Measurements from ENCODE around the gene LRRC1. TPM values are rescaled to one million over a fixed set of nuclear protein-coding genes. Genes with fewer than 3 reads are reported as not detected.
A peak's percentile ranks its signal among the peaks of the same experiment; 100 is the strongest.

The LRRC1 gene
- polyA plus RNA-seq, 1 donor (not counting 4 experiments of a cell fraction or from before 2014, with no cell fraction given), result 19.7 TPM

- H3K9me3 ChIP-seq (ENCODE audit: control insufficient read depth, low read depth, low read length), result no peaks in the 10 kb centered on the region
- FAIRE-seq, result peak; percentile 17
- H3K27me3 ChIP-seq (ENCODE audit: control insufficient read depth, extremely low read depth, insufficient read depth, low read length), result no peaks in the 10 kb centered on the region
- DNase-seq (ENCODE audit: low read depth, low spot score), result no peak
- no peak overlapping the region for H3K9ac ChIP-seq (ENCODE audit: control insufficient read depth, extremely low read depth, insufficient read depth, low read length)
- H3K27ac ChIP-seq (ENCODE audit: control insufficient read depth, insufficient read depth, low read length), result no peak overlapping the region
- H2AFZ ChIP-seq (ENCODE audit: control insufficient read depth, low read length), result no peak overlapping the region
- no peaks in the 10 kb centered on the region for H3K9me1 ChIP-seq (ENCODE audit: control insufficient read depth, extremely low read depth, insufficient read depth, low read length)
- H3K4me1 ChIP-seq (ENCODE audit: control insufficient read depth, extremely low read depth, insufficient read depth, low read length), result peaks cover 2% of the 10 kb centered on the region
- no peak overlapping the region for H3K4me3 ChIP-seq (ENCODE audit: control insufficient read depth in 2 of 3, extremely low read depth in 1 of 3, insufficient read depth in 2 of 3, low read depth in 1 of 3, low read length in 3 of 3)
- no peaks in the 10 kb centered on the region for H3K36me3 ChIP-seq (ENCODE audit: control insufficient read depth in 2 of 2, extremely low read depth in 1 of 2, insufficient read depth in 2 of 2, low read length in 2 of 2)
- dilution Hi-C loops (cut with MboI; ENCODE audit: extremely low pct_ligation_motif_present, low sequenced_read_pairs), result no loop called here
- TF ChIP-seq EZH2 (IDR thresholded peaks at IDR 0.05; ENCODE audit: low read length) (no peak), CTCF (optimal IDR thresholded peaks at IDR 0.05 in 1 of 3, IDR thresholded peaks at IDR 0.05 in 1 of 3, conservative IDR thresholded peaks at IDR 0.05 in 1 of 3; ENCODE audit: extremely low read depth in 1 of 3, insufficient read depth in 2 of 3, low read length in 3 of 3) (no peak)
- H3K79me2 ChIP-seq (ENCODE audit: control insufficient read depth, insufficient read depth, low read length), result no peaks in the 10 kb centered on the region
- H3K4me2 ChIP-seq (ENCODE audit: control insufficient read depth, extremely low read depth, insufficient read depth, low read depth, low read length), result no peak overlapping the region
- H4K20me1 ChIP-seq (ENCODE audit: control insufficient read depth, extremely low read depth, insufficient read depth, low read length), result no peaks in the 10 kb centered on the region
These were observed 144.0 kb downstream of the LRRC1 start for GRCh38 chr6:53938810-53939209.

GRCh38 chr6:53939830-53940229 is 145.0 kb downstream of the LRRC1 start:
- Histone ChIP-seq H3K27me3 (ENCODE audit: control insufficient read depth, extremely low read depth, insufficient read depth, low read length) (no peaks in the 10 kb centered on the region), H3K36me3 (ENCODE audit: control insufficient read depth in 2 of 2, extremely low read depth in 1 of 2, insufficient read depth in 2 of 2, low read length in 2 of 2) (no peaks in the 10 kb centered on the region), H3K79me2 (ENCODE audit: control insufficient read depth, insufficient read depth, low read length) (no peaks in the 10 kb centered on the region), H3K4me2 (ENCODE audit: control insufficient read depth, extremely low read depth, insufficient read depth, low read depth, low read length) (no peak overlapping the region), H3K4me1 (ENCODE audit: control insufficient read depth, extremely low read depth, insufficient read depth, low read length) (no peaks in the 10 kb centered on the region), H3K27ac (ENCODE audit: control insufficient read depth, insufficient read depth, low read length) (no peak overlapping the region), H2AFZ (ENCODE audit: control insufficient read depth, low read length) (no peak overlapping the region), H3K9me3 (ENCODE audit: control insufficient read depth, low read depth, low read length) (no peaks in the 10 kb centered on the region), H3K4me3 (ENCODE audit: control insufficient read depth in 2 of 3, extremely low read depth in 1 of 3, insufficient read depth in 2 of 3, low read depth in 1 of 3, low read length in 3 of 3) (no peak overlapping the region), H3K9ac (ENCODE audit: control insufficient read depth, extremely low read depth, insufficient read depth, low read length) (no peak overlapping the region), H4K20me1 (ENCODE audit: control insufficient read depth, extremely low read depth, insufficient read depth, low read length) (no peaks in the 10 kb centered on the region), H3K9me1 (ENCODE audit: control insufficient read depth, extremely low read depth, insufficient read depth, low read length) (no peaks in the 10 kb centered on the region)
- FAIRE-seq, result no peak
- no peak for DNase-seq (ENCODE audit: low read depth, low spot score)
- dilution Hi-C loops (cut with MboI; ENCODE audit: extremely low pct_ligation_motif_present, low sequenced_read_pairs), result no loop called here
- TF ChIP-seq EZH2 (IDR thresholded peaks at IDR 0.05; ENCODE audit: low read length) (no peak), CTCF (optimal IDR thresholded peaks at IDR 0.05 in 1 of 3, IDR thresholded peaks at IDR 0.05 in 1 of 3, conservative IDR thresholded peaks at IDR 0.05 in 1 of 3; ENCODE audit: extremely low read depth in 1 of 3, insufficient read depth in 2 of 3, low read length in 3 of 3) (no peak)

Measured in keratinocyte (primary cell).